Uterus (tissue), 4 donors: Measurements from ENCODE around the gene PDE8A. TPM values are rescaled to one million over a fixed set of nuclear protein-coding genes. Genes with fewer than 3 reads are reported as not detected.

Experiments used
- DNase-seq, 2 donors: peaks; one replicate each; pipeline ENCODE4 v3.0.0-alpha.2; 2019 to 2020
- H3K27ac ChIP-seq, 2 donors: fragments of 200-600 bp; sonication (generic); 1 replicate in 1 of 2; 2 replicates in 1 of 2; pipeline ENCODE4 v1.5.1; 2016 to 2018
- H3K27me3 ChIP-seq, 2 donors: fragments of 200-600 bp; sonication (generic); one replicate each; pipeline ENCODE4 v1.5.1; 2018 to 2019; ENCODE audit warnings: control low read depth in 1 of 2
- H3K36me3 ChIP-seq, 2 donors: fragments of 200-600 bp; sonication (generic); one replicate each; pipeline ENCODE4 v1.5.1; 2019; ENCODE audit warnings: control low read depth in 1 of 2
- H3K4me1 ChIP-seq, 2 donors: fragments of 200-600 bp; sonication (generic); one replicate each; pipeline ENCODE4 v1.5.1; 2018 to 2019; ENCODE audit warnings: control low read depth in 1 of 2
- H3K4me3 ChIP-seq, 2 donors: fragments of 200-600 bp; sonication (generic); 1 replicate in 1 of 2; 2 replicates in 1 of 2; pipeline ENCODE4 v1.5.1; 2018 to 2019; ENCODE audit warnings: mild to moderate bottlenecking in 1 of 2
- H3K9me3 ChIP-seq, 2 donors: fragments of 200-600 bp; sonication (generic); one replicate each; pipeline ENCODE4 v1.5.1; 2019; ENCODE audit warnings: control low read depth in 1 of 2
- POLR2A ChIP-seq, 2 donors: fragments of 450-650 bp; IDR thresholded peaks; one replicate each; pipeline ENCODE4 v1.6.1; 2016; ENCODE audit warnings: antibody characterized with exemption in 2 of 2, mild to moderate bottlenecking in 1 of 2, moderate library complexity in 1 of 2
- intact Hi-C: fragments of 100-400 bp; cut with DNase I; formaldehyde crosslinking; loops from one replicate; pipeline ENCODE4 v1.15.1; 2023; ENCODE audit warnings: low total_unique reads
- total RNA-seq, 4 donors: library from RNA; depleted of rRNA in 3 of 4; stranded (reverse); fragments of >200 nt in 3 of 4; gene quantifications; one replicate each; pipeline versions ENCODE4 v1.1.0 to v1.2.4, GENCODE V29; 2014 to 2023
- TF ChIP-seq, protein P1 (sequence below), 4 experiments: fragments of 200-600 bp in 2 of 4; fragments of 450-650 bp in 2 of 4; sonication (generic) in 2 of 4; IDR thresholded peaks; one replicate each; pipeline ENCODE4 v1.5.1; 2016 to 2019; ENCODE audit warnings: antibody characterized with exemption in 4 of 4, mild to moderate bottlenecking in 2 of 4, moderate library complexity in 1 of 4
- donor health status: DM: yes; HTN: yes; CAD: no.

PDE8A gene
- total RNA-seq, 4 donors from 2014 or later, result 25.1 to 67.0 (median 34.0) TPM

DNA sequence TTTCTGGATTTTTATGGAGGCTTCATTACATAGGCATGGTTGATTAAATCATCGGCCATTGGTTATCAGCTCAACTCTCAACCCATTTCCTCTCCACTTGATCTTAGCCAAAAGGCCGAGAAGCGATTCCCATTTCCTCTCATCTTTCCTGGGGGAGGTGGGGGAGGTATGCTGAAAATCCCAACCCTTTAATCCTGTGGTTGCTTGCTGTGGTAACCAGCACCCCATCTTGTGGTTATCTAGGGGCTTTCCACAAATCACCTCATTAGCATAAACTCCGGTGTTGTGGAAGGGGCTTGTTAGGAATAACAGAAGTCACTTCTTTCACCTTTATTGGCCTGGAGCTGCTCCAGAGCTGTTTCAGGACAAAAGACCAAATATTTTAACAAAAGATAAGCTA is 20.9 kb downstream of the PDE8A start:
- no peaks in the 10 kb centered on the region for H3K9me3 ChIP-seq
- no peak overlapping the region for H3K27ac ChIP-seq
- H3K4me3 ChIP-seq, result no peak overlapping the region
- no peaks in the 10 kb centered on the region for H3K4me1 ChIP-seq
- H3K27me3 ChIP-seq, result no peaks in the 10 kb centered on the region
- no peak for DNase-seq
- no peaks in the 10 kb centered on the region for H3K36me3 ChIP-seq
- intact Hi-C loops, result no loop called here
- no peak for TF ChIP-seq POLR2A (IDR thresholded peaks at IDR 0.05)
- TF ChIP-seq, protein P1, sequence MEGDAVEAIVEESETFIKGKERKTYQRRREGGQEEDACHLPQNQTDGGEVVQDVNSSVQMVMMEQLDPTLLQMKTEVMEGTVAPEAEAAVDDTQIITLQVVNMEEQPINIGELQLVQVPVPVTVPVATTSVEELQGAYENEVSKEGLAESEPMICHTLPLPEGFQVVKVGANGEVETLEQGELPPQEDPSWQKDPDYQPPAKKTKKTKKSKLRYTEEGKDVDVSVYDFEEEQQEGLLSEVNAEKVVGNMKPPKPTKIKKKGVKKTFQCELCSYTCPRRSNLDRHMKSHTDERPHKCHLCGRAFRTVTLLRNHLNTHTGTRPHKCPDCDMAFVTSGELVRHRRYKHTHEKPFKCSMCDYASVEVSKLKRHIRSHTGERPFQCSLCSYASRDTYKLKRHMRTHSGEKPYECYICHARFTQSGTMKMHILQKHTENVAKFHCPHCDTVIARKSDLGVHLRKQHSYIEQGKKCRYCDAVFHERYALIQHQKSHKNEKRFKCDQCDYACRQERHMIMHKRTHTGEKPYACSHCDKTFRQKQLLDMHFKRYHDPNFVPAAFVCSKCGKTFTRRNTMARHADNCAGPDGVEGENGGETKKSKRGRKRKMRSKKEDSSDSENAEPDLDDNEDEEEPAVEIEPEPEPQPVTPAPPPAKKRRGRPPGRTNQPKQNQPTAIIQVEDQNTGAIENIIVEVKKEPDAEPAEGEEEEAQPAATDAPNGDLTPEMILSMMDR (IDR thresholded peaks at IDR 0.05), result no peak

DNA sequence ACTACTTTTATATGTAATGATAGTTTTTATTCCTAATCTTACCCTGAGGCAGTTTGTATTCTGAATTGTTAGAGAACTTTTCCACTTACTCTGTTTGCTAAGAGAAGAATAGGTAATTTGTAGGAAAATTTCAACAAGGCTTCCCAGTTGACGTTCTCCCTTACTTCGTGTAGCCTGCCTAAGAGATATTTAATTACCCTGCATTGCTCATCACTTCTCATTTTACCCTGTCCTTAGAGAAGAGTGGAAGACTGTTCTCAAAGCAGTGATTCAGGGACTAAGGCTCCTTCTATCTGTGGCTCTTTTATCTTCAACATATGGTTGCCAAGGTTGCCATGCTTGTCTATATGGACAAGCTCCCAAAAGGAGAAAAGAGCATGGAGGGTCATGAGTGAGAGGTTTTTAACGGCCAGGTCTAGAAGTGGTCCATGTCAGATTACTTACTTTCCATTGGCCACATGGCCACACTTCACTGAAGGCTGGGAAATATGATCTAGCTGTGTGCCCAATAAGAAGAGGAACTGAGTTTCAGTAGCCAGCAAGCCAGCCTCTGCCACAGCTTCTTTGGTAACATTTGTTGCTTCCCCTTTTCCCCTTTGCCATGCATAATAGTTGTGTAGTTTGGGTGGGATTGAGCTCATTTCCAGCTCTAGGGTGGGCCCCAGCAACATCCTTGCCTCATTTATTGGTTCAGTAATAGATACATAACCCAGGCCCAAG is 22.1 kb downstream of the PDE8A start:
- DNase-seq, result no peak
- no peak overlapping the region for H3K27ac ChIP-seq

DNA sequence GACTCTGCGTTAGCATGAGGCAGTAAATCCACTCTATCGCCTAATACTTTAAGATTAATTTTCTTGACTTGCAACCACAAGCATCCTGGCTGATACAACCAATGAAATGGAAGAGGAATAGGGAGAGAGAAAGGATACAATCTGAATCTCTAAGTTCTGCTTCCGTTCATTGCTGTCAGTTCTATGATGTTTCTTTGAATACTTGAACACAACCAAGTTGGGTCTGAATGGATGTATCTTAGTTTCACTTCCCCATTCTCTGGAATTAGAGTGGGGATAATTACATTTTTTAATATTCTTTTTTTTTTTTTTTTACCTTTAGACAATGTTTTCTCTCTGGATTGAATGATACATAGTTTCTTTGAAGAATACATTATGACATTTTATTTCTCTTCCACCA is 22.9 kb downstream of the PDE8A start:
- H3K36me3 ChIP-seq, result no peaks in the 10 kb centered on the region
- H3K9me3 ChIP-seq, result no peaks in the 10 kb centered on the region
- TF ChIP-seq, protein P1 (IDR thresholded peaks at IDR 0.05), result no peak
- no peak overlapping the region for H3K4me3 ChIP-seq
- DNase-seq, result no peak
- intact Hi-C loops, result no loop called here
- no peak overlapping the region for H3K27ac ChIP-seq
- H3K27me3 ChIP-seq, result no peaks in the 10 kb centered on the region
- H3K4me1 ChIP-seq, result no peaks in the 10 kb centered on the region

More for the DNA sequence above, 22.1 kb downstream of the PDE8A start:
- Histone ChIP-seq H3K36me3 (no peaks in the 10 kb centered on the region), H3K27me3 (no peaks in the 10 kb centered on the region), H3K9me3 (no peaks in the 10 kb centered on the region), H3K4me1 (no peaks in the 10 kb centered on the region), H3K4me3 (no peak overlapping the region)
- intact Hi-C loops, result no loop called here
- TF ChIP-seq, protein P1 (IDR thresholded peaks at IDR 0.05), result no peak
- no peak for TF ChIP-seq POLR2A (IDR thresholded peaks at IDR 0.05)

DNA sequence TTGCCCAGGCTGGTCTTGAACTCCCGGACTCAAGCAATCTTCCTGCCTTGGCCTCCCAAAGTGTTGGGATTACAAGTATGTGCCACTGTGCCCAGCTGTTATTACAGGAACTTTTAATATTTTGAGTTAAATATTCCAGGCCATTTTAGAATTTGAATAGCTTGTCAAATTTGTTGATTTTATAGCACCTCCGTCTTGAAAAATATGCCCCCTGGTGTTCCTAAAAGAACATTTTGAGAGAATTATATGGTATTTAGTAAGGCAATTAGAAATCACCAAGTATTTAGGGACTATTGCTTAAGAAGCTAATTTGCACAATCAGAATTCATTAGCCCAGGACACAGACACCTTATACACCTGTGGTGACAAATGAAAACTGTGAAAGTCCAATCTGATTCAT is 23.7 kb downstream of the PDE8A start:
- Histone ChIP-seq H3K4me1 (peaks cover 0 to 2% of the 10 kb centered on the region in 2 donors), H3K9me3 (no peaks in the 10 kb centered on the region)
- TF ChIP-seq POLR2A (IDR thresholded peaks at IDR 0.05), result no peak
- TF ChIP-seq, protein P1 (IDR thresholded peaks at IDR 0.05), result no peak

DNA sequence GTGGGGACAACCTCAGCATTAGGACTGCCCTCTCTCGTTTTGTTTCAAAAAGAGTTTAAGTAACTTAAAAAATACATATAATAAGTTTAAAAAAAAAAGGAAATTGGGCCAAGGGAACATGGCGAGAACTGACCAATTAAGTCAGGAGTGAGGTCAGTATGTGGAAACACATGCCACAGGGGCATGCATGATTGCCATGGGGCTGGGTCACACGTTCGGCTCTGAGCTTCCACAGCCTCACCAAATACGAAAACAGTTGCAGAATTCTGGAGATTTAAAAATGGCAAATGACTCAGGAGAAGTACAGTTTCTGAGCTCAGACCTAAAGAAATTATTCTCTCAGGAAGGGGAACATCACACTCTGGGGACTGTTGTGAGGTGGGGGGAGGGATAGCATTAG is 24.1 kb downstream of the PDE8A start:
- DNase-seq, result no peak
- peaks cover 0 to 5% of the 10 kb centered on the region in 2 donors for H3K4me1 ChIP-seq
- H3K27me3 ChIP-seq, result no peaks in the 10 kb centered on the region
- H3K4me3 ChIP-seq, result no peak overlapping the region
- no peaks in the 10 kb centered on the region for H3K9me3 ChIP-seq
- intact Hi-C loops, result no loop called here
- no peak overlapping the region for H3K27ac ChIP-seq
- TF ChIP-seq, protein P1 (IDR thresholded peaks at IDR 0.05), result no peak
- no peak for TF ChIP-seq POLR2A (IDR thresholded peaks at IDR 0.05)
- no peaks in the 10 kb centered on the region for H3K36me3 ChIP-seq

More for the DNA sequence above, 23.7 kb downstream of the PDE8A start:
- no peak overlapping the region for H3K4me3 ChIP-seq
- no peak for DNase-seq
- no peaks in the 10 kb centered on the region for H3K27me3 ChIP-seq
- no peaks in the 10 kb centered on the region for H3K36me3 ChIP-seq
- H3K27ac ChIP-seq, result no peak overlapping the region
- intact Hi-C loops, result no loop called here
